Measurements from ENCODE around the gene PAQR7.

PAQR7 gene

DNA sequence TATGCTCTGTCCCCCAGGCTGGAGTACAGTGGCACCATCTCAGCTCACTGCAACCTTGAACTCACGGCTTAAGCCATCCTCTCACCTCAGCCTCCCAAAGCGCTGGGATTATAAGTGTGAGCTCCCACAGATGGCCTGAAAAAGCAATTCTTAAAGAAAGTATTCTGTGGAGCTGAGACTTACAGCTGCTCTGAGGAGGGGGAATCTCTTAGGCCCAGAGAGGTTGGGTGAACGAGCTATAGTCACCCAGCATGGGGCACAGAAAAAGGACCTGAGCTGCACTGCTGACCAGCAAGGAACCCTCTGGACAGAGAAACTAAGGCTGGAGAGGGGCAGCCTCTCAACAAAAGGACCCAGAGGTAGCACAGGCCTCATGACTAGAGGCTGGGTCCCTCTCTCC is 1.3 kb downstream of the PAQR7 start:
- FAIRE-seq: no peak

DNA sequence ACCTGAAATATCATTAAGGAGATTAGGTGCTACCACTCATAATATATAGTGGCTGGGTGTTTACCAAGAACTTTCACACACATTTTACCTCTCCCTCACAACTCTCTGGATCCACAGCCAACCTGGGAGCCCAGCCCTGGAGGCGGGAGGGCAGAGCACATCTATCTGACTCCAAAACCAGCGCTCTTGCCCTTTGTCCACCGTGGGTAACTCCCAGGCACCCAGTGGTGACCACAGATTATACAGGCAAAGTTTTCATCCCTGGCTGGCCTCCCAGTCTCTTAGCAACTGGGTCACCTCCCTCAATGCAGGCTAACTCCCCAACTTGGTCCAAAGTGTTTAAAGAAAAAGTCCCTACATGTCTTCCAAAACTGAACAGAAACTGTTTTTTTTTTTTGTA is 2.4 kb downstream of the PAQR7 start:
- no peak for DNase-seq (ENCODE audit: low spot score)
- FAIRE-seq: no peak

More for the DNA sequence above, 1.3 kb downstream of the PAQR7 start:
- no peak for DNase-seq (ENCODE audit: low spot score)

DNA sequence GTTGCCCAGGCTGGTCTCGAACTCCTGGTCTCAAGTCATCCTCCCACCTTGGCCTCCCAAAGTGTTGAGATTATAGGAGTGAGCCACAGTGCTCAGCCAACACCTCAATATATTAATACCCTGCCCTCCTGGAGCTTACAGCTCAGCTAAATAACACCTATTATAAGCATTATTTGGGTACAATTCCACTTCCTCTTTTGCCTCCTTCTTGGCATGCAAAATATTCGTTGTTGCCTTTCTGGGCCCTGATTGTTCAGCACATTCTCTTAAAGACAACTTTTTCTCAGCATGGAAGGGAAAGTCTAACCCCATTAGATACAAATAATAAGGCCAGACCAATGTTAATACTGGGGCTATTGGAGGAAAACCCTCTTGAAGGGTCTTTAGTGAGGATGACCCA is 2.8 kb downstream of the PAQR7 start:
- DNase-seq (ENCODE audit: low spot score) (no peak), FAIRE-seq (no peak)

DNA sequence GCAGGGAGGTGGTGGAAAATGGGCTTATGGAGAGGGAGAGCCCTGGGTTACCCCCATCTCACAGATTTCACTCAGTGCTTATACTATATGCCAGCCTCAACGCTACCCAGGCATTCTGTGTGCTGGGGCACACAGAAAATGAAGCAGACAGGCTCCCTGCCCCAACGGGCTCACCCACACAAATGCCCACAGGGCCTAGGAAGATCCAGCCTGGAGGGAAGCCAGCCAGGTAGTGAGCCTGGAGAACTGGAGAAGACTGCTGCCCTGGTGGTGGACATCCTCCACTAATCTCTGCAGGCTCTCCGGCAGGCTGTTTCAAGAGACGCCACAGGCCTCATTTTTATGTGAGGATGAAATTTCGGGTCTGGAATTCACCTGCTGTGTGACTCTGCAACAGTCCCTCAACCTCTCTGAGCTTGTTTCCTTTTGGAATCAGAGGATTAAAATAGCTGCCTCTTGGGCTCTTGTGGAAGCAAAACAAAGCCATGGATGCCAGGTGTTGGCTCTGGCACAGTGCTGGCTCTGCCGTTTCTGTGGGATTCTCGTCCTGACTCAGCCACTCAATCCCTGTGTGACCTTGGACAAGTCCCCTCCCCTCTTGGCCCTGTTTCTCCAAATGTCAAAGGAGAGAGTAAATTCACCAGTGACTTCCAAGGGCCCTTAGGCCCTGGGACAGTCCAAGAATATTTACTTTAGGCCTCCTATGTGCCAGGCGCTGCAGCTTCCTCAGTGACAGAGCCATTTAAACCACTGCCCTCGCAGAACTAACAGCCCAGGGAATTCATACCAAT is 3.6 kb downstream of the PAQR7 start:
- FAIRE-seq (no peak), DNase-seq (ENCODE audit: low spot score) (no peak)

DNA sequence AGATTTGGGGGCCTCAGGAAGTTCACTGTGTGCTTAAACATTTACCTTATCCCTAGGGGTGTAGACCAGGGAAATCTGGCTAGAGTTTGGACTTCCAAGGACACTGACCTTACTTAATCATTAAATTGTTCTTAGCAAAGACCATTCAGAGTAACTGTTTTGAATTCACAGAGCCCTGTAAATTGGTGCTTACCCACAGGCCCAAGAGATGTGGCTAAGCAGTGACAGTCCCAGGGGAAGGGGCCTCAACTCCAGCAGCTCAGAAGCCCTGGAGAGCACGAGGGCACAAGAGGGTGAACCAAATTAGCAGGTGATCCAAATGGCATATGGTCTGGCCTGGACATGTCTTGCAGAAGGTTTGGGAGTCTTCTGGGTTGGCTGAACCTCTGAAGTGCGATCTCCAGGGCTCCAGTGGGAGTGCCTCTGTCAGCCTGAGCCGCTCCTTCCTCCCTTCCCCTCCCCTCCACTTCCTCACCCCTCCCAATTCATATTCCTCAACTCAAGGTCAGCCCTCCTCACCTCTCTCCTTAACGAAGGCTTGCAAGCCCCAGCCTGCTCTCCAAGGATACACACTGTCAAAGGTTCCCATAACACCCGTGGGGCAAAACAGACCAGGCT is 4.3 kb downstream of the PAQR7 start:
- no peak for FAIRE-seq
- no peak for DNase-seq (ENCODE audit: low spot score)

DNA sequence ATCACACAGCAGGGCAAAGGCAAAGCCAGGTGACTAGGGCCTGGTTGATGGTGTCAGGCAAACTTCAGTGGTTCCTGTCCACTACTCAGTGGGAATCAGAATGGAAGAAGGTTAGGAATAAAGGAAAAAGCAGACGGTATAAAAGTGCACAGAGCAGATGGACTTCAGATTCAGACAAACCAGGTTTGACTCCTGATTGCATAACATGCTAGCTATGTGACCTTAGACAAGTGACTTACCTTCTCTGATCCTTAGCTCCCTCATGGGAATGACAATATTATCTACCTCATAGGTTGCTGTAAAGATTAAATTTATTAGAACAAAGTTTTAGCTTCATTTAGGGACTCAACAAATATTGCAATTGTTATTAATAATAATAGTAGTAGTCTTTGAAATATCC is 4.9 kb downstream of the PAQR7 start:
- FAIRE-seq: no peak
- no peak for DNase-seq (ENCODE audit: low spot score)

DNA sequence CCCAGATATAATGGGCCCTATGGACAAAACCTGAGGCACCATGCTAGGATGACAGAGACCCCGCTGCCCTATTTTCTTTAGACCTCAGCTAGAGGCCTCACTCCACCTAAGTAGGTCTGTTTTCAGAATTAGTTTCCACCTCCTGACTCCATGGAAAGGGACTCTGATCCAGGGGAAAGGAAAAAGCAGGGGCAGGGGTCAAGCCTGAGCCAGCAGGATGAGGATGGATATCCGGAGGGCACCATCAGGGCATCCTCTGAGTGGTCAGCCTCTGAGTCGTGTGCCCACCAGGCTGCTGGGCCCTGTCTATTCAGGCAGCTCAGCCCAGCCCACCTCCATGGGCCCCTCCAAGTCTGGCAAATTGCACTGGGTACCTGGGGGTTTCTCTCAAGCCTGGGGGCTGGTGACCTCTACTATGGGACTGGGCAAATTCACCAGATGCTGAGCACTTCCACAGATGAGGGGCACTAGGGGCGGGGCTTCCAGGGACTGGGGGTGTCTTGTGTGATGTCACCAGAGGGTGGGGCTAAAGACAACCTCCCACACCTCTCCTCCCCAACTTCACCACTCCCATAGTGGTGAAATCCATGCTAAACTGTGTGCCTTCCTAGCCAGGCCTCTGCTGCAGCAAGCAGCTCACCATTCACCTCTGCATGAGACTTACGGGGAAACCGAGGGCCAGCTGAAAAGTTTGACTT is 5.5 kb downstream of the PAQR7 start:
- FAIRE-seq (no peak), DNase-seq (ENCODE audit: low spot score) (no peak)

DNA sequence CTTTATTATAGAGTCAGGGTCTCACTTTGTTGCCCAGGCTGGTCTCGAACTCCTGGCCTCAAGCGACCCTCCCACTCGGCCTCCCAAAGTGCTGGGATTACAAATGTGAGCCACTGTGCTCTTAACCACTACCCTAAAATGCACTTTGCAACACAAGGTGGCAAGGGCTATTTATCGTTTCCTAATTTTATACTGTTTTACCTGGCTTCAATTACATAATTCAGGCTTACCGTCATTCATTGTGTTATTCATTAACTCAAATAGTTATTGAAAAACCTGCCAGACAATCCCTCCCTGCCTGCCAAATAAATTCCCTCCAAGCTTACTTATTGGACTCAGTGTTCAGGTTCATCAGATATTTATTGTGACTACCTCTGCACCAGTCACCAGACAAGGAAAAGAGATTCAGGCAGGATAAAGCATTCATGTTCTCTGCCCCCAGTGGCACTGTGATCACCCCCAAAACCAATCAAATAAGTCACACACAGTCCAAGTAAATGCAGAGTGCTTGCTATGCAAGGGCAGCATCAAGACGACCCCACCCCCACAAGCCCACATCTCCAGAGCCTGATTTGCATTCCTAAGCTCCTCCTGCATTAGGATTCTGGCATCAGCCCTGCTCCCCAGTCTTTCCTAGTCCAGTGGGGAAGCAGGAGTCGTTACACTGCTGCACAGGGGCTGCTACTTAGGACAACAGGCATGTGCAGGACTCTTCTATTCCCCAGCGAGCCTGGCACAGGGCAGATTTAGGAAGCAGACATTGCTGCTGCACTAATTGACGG is 8.1 kb downstream of the PAQR7 start:
- DNase-seq (ENCODE audit: low spot score) (no peak), FAIRE-seq (no peak)

DNA sequence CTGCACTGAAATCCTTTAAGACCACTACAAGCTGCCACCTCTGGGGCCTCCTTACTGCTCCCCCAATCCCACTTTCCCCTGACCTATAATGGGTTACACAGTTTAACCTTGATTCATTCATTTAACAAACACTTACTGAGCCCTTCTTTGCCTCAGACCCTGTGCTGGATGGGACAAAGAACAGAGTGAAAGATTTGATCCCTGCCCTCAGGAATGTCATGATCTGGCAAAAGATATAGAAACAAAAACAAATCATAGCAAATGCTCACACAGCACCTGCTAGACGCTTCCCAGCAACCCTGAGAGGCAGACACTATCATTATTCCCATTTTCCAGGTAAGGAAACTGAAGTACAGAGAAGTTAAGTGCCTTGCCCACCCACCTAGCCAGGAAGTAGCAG is 9.2 kb downstream of the PAQR7 start:
- no peak for FAIRE-seq
- no peak for DNase-seq (ENCODE audit: low spot score)

DNA sequence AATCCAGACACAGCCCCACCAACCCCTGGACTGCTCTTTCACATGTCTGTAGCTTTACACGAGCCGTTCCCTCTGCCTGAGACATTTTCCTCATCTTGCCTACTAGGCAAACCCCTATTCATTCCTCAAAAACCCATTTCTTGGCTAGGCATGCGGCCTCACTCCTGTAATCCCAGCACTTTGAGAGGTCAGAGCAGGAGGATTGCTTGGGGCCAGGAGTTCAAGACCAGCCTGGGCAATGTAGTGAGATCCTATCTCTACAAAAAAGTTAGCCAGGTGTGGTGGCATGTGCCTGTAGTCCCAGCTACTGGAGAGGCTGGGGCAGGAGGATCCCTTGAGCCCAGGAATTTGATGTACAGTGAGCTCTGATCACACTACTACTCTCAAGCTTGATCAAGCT is 11.1 kb downstream of the PAQR7 start:
- DNase-seq (ENCODE audit: low spot score): no peak
- FAIRE-seq: no peak

DNA sequence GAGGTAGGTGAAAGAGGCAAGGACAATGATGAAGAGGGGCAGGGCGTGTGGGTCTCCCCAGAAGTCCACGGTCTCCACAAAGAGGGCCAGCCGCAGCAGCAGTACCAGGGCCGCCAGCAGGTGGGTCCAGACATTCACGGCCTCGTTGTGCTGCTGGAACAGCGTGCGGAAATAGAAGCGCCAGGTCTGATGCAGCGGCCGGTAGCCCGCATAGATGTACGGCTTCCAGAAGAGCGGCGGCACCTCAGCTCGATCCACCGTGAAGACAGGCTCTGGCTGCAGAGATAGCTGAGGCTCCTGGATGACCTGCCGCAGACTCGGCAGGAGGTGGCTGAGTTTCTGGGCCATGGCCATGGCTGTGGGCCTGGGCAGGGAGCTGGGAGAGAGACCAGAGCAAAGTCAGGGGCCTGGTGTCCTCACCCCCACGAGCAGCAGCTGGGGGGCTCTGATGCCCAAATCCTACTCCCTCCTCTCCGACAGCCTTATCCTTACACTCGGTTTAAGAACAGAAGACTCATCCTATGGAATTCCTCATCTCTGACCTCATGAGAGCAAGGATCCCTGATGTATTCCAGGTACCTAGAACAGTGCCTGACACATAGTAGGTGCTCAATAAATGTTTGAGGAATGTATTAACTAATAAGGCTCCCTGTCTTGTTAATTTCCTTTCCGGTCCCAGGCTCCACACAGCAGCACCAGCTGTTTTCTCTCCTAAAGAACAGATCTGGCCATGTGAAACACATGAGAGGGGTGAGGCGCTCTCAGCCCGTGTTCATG is 11.8 kb downstream of the PAQR7 start:
- no peak for DNase-seq (ENCODE audit: low spot score)
- no peak for FAIRE-seq

DNA sequence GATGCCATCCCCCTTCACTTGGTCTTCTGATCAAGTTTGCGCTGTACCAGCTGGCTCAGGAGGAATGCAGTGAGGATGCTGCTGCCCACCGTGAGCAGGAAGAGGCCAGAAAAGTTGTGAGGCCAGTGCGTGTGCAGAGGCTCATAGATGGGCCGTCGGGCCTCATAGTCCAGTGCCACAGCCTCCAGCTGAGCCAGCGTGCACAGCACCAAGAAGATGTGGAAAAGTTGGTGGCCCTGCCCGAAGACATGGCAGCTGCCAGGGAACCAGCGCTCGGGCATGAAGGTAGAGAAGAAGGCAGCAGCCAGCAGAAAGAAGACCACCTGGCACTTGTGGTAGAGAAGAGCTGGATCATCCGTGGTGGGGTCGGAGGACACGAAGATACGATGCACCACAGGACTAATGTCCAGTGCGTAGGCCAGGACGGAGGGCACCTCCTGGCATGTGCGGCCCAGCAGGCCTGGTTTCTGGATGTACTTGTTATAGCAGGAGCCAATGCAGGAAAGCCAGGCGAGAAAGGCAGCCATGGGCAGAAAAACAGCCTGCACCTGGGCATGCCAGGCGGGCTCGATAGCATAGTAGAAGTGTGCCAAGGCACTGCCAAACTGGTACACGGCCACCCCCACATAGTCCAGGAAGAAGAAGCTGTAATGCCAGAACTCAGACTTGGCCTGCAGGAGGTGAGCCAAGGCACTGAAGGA is 12.6 kb downstream of the PAQR7 start:
- DNase-seq (ENCODE audit: low spot score) (no peak), FAIRE-seq (no peak)

DNA sequence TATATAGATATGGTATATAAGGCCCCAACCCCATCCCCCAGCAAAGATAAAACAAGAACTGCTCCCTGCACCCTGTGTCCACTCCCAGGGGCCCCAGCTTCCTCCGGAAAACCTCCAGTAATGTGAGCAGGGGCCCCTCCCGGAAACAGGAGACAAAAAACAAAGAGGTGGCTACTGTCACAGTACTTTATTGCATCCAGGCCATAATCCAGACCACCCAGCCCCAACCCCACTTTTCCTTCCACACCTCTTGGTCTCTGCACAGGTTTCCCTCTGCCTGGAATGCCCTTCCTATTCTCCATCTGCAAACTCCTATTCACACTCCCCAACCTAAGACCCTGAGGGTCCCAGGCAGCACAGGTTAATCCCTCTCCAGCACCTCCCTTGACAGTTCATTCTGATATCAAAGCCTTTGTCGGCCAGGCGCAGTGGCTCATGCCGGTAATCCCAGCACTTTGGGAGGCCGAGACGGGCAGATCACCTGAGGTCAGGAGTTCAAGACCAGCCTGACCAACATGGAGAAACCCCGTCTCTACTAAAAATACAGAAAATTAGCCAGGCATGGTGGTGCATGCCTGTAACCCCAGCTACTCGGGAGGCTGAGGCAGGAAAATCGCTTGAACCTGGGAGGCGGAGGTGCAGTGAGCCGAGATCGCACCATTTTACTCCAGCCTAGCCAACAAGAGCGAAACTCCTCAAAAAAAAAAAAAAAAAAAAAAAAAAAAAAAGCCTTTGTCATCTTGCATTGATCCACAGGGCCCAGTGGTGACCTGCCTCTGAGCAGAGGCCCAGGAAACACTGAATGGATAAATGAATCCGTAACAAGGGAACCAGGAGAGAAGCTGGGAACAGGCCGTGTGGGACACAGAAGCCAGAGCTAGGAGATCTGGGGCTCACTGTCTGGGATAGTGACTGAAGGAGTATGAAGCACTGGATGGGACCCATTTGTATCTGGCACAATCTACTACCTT is 13.9 kb downstream of the PAQR7 start:
- no peak for FAIRE-seq
- DNase-seq (ENCODE audit: low spot score): no peak

DNA sequence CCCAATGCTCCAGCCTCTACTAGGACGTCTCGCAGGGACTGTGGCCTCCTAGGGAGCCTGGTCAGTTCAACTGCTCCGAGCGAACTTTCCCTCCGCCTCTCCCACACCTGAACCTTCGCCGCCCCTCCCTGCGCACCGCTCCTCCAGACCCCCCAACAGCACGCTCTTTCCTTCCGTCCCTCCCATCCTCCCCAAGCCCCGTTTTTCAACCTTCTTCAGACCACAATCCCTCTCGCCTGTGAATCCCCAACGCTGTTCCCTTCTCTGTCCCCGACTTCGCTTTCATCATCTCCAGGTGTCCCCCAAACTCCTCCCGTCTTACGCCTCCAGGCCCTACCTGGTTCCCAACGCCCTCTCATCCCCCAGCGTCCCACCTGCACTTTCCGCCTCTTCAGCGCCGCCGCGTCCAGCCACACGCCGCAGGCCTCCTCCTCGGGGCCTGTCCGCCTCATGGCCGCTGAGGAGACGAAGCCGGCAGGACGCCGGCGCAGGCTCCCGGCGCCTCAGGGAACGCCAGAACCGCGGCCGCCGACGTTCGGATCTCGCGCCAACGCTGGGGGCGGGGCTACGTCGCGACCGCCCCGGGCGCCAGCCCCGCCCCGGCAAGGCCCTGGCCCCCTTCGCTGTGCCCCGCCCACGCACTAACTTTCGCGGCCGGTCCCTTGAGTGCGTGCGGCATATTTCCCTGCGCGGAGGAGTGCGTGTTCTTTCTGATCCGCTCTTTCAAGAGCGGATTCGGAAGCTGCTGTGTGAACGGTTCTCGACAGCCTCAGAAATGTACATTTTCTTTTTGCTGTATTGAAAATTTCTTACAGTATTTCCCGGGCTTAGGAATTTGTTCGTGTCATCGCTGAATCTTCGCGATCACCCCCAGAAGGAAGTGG is 16.4 kb downstream of the PAQR7 start, which contains the start of gene AUNIP:
Gene AUNIP, minus strand, starts transcription at position 552 of the 884 bp plus-strand sequence. Its CDS starts 100 bp downstream, at position 452.
- no peak for FAIRE-seq
- peak; percentile 98 for DNase-seq (ENCODE audit: low spot score)

DNA sequence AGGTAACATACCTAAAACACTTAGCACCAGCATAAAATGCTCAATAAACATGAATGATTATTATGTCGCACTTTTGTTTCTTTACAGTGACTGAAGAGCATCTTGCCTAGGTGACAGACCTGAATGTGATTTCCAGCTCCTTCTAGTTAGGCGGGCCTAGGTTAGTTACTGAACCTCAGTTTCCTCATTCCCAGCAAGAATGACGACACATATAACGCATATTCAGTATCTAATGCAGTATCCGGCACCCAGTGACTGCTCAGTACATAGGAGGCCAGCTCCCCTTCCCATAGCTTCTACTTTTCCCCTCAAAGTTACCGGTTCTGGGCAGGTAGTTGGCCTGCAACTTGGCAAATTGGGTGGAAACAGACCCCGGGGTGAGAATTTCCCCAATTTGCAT is 17.0 kb downstream of the PAQR7 start:
- no peak for DNase-seq (ENCODE audit: low spot score)
- no peak for FAIRE-seq

DNA sequence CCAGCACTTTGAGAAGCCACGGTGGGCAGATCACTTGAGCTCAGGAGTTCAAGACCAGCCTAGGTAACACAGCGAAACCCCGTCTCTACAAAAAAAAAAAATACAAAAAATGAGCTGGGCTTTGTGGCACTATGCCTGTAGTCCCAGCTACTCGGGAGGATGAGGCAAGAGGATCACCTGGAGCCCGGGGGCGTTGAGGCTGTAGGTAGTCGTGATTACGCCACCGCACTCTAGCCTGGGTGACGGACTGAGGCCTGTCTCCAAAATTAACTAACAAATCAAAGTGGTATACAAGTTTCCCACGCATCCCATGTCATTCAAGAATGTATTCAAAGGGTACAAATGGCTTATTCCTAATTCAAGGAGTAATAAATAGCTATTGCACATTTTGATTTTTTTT is 18.7 kb downstream of the PAQR7 start:
- DNase-seq (ENCODE audit: low spot score): no peak
- FAIRE-seq: no peak

DNA sequence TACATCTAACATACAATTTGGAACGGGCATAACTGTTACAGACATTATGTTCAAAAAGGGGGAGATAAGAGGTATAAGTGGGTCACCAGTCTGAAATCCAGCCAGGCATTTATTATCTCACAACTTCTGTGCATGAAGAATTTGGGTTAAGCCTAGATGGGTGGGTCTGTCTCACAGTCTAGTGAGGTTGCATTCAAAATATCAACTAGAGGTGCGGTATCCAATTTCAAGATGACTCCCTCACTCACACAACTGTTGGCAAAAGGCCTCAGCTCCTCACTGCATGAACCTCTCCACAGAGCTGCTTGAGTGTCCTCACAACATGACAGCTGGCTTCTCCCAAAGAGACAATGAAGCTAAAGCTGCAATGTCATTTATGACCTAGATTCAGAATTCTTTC is 21.0 kb downstream of the PAQR7 start:
- FAIRE-seq (no peak), DNase-seq (ENCODE audit: low spot score) (no peak)

DNA sequence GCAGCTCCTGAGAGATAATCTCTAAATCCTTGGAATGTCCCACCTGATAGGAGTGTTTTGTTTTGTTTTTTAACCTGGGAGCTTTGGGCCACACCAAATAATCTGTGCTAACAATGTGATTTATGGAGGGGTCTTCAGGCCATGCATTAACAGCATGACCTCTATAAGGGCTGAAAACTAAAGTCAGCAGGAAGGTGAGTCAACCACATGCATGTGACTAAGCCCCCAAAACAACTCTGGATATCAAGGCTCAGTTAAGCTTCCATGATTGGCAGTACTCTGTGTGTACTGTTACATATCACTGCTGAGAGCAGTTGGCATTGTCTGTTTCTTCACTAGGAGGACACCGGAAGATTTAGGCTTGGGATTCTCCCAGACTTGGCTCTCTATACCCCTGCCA is 27.0 kb downstream of the PAQR7 start:
- DNase-seq (ENCODE audit: low spot score): no peak
- no peak for FAIRE-seq
